Iris pigment epithelial cell (primary cell): ENCODE measurements around the gene BAHCC1.
A peak's percentile ranks its signal among the peaks of the same experiment; 100 is the strongest.

Source experiments
- DNase-seq: peaks from one replicate; pipeline ENCODE4 v3.0.0-alpha.2; 2011; ENCODE audit warnings: low read depth

Gene BAHCC1

DNA sequence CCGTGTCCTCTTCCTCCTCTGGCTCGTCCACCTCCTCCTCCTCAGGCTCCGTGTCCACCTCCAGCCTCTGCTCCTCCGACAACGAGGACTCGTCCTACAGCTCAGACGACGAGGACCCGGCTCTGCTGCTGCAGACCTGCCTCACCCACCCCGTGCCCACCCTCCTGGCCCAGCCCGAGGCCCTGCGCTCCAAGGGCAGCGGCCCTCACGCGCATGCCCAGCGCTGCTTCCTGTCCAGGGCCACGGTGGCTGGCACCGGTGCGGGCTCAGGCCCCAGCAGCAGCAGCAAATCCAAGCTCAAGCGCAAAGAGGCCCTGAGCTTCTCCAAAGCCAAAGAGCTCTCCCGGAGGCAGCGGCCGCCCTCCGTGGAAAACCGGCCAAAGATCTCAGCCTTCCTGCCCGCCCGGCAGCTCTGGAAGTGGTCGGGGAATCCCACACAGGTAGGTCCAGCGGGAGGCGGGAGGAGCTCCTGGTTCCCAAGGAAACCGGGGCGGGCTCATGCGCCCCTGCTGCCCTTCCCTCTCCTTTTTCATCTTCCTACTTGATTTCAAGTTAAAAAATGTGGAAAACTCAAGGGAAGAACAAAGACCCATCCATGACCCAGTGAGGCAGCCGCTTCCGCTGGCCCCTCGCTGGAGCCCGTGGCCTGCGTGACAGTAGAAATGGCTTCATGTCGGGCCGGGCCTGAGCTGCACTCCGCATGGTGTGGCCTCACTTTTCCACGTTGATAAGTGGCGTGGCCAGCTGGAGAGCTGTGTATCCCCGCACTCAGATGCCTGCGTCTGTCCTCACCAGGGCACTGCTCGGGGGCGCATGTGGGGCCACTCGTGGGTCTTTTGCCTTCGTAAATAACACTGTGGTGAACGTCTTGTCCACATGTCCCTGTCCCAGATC lies 66.6 kb downstream of the BAHCC1 start:
- no peak for DNase-seq

DNA sequence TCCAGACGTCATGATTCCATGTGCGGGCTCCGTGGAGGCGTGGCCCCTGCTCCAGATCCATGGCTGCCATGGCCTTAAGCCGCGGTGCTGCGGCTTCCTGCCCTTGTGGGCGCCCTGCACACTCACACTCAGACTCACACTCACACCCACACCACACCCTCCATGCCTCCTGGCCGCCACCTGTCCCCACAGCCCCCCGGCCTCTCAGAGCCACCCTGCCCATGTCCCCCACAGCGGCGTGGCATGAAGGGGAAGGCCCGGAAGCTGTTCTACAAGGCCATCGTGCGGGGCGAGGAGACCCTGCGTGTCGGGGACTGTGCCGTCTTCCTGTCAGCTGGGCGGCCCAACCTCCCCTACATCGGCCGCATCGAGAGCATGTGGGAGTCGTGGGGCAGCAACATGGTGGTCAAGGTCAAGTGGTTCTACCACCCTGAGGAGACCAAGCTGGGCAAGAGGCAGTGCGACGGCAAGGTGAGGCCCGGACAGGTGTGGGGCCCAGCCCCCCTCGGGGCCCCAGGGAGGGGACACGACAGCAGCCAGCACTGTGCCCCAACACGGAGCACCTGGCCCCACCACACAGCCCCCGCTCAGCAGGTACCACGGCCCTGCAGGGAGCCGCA lies 67.4 kb downstream of the BAHCC1 start:
- no peak for DNase-seq

DNA sequence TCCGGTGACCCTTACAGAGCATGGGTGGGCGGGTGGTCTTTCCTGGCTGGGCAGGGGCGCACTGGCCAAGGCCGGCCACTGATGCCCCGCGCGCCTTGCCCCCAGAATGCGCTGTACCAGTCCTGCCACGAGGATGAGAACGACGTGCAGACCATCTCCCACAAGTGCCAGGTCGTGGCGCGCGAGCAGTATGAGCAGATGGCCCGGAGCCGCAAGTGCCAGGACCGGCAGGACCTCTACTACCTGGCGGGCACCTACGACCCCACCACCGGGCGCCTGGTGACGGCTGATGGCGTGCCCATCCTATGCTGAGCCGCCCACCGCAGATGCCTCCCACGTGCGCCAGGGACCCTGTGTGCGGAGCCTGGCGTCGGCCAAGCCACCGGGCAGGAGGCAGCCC lies 68.2 kb downstream of the BAHCC1 start:
- no peak for DNase-seq

DNA sequence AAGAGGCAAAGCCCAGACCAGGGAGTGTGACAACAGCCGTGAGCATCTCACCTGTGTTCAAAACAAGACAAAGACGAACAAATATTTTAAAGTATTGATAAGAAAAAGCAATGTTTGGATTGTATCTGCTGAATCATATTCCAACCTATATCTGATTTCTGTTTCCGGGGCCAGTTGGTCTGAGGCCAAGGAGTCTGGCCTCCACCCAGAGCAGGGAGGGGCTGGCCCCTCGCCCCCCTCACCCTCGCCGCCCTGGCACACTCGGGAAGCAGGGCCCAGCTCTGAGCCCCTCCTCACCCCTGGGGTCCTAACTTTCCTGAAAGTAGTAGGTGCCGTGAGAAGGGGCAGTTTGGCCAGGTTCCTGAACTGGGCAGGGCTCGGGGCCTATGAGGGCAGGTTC lies 69.3 kb downstream of the BAHCC1 start:
- DNase-seq: no peak

DNA sequence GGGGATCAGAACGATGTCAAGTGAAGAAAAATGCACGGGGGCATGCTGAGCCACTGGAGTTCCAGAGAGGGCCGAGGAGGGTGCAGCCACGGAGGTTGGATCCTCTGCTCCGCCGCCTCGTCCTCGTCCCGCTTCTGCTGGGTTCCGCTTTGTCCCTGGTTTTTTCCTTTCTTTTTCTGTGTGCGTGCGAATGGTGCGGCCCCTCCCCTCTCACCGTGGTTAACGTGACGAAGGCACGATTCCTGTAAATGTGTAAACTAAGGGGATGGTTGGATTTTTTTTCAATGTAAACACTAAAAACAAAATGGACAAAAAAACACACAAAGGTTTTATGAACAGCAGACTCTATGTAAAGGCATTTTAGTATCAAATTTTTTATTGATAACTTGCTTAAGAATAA lies 70.7 kb downstream of the BAHCC1 start:
- DNase-seq: no peak

DNA sequence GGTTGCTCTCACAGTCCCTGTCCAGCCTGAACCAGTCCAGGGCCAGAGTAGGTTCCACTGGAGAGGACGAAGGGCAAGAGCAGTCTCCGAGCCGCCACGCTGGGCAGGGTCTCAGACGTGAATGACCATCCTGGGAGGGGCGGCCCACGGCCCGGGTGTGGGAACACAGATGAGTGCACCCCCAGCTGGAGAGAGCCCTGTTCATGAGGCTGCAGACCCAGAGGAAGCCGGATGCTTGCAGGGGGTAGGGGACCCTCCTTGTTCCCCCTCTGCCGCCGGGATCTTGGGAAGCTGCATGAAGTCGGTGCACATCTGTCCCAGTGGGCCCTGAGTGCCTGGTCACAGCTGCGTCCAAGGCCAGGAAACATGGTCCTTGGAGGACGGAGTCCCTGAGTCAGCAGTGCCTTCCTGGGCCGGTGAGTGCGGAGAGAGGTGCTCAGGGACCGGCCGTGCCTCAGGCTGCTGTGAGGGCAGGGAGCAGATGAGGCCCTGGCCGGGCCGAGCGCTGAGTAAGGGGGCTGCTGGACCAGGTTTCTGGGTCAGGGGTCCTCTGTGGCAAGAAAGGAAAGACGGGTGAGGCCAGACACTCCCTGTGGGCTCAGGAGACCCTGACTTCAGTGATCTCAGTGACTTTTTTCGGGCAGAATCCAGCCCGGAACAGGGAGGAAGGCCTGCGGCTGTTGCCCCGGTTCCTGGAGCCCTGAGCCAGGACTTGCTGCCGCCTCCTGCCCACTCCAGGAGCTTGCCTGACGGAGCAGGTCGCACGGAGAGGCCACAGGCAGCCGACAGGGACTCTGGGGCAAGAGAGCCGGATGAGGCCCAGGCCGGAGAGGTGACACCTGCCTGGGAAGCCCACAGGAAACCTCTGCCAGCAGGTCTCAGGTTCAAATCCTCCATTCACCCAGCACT lies 71.6 kb downstream of the BAHCC1 start:
- DNase-seq: no peak

DNA sequence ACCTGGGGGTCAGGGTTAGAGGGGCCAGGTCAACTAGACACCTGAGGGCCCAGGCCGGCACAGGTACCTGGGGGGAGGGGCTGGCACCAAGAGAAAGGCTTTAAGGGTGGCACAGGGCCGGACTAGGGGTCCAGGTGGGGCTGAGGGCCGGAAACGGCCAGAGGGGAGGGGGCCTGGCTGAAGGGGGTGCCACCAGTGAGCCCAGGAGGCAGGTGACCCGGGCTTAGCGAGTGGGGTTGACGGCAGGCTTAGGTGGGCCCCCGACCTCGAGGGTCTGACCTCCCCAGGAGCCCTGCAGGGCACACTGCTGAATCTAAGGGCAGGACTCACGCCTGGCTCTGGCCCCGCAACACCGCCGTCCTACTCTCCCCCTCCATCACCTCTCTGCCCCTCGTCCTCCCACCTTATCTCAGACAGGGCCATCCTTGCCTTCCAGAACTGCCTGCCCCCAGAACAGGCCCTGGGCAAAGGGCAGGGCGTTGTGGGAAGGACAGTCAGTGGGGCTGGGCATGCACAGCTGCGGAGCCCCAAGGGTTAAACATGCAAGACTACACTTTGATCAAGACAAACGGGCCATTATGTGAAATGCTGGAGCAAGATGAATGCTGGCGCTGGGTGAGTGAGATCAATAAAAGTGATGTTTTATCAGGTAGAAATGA lies 73.0 kb downstream of the BAHCC1 start:
- no peak for DNase-seq

DNA sequence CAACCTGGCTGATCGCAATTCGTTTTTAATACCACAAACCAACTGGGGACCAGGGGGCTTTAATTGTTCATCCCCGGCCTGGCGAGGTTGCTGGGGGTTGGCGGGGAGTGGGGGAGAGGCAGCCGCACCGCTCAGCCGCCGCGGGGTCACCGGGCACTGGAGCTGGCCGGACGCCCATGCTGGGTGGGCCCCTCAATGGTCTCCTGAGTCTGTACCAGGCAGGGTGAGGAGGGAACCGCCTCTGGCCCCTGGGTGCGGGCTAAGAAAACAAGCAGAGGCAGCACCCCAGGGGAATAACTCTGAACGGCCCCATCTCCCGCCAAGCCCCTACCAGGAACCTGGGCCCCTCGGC lies 73.5 kb downstream of the BAHCC1 start:
- no peak for DNase-seq

DNA sequence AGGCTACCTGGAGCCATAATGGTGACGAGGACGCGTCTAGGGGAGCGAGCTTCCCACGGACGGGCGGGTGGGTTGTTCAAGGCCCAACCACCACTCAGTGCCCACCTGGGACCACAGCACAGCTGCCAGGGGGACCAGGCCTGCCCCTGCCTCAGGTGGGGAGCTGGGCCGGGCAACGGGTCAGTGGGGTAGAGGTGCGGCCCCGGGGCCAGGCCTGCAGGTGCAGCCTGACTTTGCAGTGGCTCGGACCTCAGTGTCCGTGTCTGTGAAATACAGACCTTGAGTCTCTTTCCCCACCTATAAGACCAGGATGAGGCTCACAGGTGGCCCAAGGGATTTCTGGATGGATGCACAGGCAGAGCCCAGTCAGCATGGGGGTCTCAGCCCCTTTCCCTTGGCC lies 74.0 kb downstream of the BAHCC1 start:
- DNase-seq: no peak

DNA sequence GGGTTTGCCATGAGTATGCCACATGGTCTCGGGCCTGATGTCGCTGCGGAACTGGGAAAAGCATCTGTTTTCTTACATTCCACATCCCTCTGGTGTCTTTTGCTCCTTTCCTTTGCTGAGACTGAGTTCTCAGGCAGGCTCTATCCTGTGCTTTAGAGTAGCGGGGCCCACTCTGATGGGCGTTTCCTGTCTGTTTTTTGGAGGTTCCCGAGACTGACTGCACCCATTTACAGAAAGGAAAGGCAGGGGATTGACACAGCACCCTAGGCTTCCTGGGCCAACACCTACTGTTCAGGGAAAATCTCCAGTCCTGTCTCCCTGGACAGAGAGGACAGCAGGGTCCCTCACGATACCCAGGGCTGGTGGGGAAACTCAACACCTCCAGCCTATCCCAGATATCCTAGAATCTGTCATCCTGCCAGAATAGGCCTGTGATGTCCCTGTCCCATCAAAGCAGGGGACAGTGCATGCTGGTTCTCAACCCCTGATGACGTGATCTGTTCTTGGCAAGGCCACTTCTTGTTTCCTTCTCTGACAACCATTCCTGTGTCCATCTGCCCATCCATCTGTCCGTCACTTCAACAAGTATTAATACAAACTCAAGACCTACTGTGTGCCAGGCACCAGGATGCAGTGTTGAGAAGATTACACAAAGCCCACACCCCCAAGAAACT lies 75.2 kb downstream of the BAHCC1 start:
- no peak for DNase-seq

DNA sequence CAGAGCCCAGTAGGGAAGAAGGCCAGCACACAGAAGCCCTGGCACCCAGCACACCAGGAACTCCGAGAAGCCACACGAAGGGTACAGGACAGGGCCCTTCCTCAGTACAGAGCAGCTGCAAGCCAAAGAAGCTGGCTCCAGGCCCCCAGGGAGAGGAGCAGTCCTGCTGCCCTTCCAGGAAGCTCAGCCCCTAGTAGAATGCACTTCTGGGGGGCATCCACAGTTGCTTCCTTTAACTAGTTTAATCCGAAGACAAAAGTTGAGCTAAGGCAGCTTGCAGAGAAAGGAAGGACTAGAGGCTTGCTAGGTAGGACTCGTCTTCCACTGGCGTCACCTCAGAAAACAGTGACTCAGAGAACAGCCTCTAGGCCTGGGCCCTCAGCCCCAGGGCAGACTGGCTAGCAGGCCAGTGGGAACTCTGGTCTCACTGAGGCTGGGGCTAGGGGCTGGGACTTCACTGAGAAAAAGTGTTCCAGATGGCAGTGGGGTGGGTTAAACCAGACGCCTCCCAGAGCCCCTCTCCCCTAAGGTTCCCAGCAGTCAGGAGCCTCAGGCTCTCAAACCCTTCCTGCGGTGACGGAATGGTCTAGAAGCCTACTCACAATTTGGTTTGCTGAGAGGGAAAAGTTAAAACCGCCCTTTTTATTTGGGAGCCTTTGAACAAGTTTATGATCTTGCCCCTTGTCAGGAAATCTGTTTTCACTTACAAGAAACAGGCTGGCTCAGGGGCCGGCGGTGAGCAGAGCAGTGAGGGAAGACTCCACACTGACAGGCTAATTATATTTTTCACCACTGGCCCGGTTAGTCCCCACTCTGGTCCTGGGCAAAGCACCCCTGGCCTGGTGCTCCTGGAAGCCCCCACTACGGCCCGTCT lies 75.9 kb downstream of the BAHCC1 start:
- peak; percentile 47 for DNase-seq

DNA sequence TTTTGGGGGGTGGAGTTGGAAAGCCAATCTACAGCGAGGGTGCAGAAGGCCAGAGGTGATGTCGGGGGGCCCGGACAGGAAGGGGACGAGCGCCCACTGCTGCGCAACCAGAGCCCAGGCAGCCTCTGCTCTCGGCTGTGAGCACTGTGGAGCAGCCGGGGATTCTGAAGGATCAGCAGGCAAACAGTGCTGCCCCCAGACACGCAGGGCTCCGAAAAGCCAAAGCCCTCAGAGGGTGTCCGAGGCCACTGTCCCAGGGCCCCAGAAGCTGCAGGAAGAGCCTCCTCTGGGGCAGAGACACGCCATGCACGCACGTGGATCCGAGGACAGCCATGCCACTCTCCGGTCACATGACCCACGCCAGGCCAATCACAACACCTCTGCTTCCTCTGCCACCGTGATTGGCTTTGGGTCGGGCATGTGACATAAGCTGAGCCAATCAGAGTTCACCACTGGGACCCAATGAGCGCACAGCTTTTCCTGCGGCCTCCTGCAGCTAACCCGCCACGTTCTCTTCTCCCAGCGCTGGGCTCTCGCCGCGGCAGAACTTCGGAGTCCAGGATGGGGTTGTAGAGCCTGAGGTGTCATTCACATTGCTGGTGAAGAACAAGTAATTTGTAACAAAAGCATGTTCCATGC lies 76.7 kb downstream of the BAHCC1 start:
- DNase-seq: peak; percentile 95

DNA sequence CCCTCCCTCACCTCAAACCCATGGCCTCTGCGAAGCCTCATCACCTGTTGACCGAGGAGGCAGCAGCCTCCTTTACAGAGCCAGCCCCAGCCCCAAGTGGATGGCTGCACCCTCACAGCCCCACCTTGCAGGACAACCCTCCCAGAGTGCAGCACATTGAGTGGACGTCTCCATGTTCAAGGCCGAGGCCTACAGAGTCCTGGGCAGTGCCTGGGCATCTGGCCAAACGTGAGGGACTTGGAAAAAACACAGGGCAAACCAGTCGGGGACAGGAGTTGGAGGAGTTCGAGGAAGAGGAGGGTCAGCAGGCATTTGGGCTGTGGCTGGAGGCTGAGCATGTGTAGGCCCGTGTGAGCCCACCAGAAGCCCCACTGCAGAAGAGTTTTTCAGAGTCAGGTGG lies 77.8 kb downstream of the BAHCC1 start:
- DNase-seq: no peak

DNA sequence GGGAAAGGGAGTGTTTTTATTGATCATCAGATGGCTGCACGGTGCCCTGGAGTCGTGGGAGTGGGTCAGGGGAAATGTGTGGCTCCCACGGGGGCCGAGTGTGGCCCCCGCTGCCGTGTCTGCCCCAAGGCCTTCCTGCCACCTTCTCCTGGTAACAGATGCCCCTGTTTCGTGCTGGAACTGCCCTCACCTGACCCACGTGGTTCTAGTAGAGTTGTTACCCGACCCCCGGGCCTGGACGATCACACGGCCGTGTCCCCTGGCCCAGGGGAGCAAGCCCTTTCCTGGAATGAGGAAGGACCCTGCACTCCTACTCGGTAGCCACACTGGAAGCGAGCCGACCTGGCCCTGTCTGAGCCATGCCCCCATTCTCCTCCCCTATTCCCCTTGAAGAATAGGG lies 79.7 kb downstream of the BAHCC1 start:
- no peak for DNase-seq

DNA sequence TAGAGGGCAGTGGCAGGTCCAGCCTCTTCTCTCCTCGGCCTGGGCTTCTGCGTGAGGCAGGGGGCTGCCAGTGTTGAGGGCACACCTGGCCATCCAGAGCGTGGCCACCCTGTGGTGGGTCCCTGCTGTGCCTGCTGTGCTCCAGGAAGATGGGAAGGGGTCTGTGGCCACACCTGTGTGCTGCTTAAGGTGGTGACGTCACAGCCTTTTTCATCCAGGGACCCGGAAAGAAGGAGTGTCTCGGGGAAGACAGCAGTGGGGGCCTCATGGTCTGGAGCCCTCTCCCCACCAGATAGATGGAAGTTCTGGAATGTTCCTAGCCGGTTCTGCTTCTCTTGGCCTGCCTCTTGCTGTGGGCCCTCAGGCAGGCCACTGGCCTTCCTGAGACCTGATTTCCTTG lies 80.8 kb downstream of the BAHCC1 start:
- no peak for DNase-seq

DNA sequence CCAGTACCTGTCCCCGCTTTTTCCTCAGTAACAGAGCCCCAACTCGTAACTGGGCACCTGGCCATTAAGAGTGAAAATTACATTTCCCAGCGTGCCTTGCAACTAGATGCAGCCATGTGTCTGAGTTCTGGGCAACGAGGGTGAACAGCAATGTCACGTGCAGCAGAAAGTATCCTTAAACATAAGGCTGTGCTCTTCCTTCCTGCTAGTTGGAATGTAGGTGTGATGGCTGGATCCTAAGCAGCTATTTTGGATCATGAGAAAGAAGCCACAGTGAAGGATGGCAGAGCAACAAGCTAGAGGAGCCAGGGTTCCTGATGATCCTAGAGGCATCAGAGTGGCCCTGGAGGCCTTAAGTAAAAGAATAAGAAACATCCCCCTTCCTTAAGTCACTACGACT lies 81.4 kb downstream of the BAHCC1 start:
- no peak for DNase-seq

DNA sequence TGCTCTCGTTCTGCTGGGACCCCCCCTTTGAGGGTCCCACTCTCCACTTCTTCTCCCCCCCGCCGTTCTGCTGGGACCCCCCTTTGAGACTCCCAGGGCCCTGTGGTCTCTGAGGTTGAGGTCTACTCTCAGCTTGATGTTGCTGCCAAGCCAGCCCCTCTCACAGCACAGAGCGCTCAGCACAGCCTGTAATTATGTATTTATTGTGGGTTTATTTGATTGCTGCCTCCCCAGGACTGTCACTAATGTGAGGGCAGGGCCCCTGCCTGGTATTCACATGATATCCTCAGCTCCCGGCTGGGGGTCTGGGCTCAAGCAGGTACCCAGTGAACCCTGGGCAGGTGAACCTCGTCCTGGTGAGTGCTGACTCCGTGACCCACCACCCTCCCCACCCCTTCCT lies 81.9 kb downstream of the BAHCC1 start:
- DNase-seq: no peak

DNA sequence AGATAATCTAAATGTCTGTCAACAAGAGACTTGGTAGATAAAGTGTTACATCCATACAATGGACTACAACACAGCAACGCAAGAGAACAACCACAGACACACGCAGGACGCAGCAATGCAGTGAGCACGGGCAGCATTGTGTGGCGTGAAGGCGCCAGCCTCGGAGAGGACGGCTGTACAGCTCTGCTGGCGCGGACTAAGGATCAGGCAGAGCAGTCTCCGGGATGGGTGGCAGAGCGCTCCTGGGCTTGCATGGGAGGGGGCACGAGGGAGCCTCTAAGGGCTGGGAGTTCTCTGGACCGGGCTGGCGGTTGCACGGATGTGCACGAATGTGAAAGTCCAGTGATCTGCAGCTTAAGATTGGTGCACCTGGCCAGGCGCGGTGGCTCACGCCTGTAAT lies 82.9 kb downstream of the BAHCC1 start:
- no peak for DNase-seq

DNA sequence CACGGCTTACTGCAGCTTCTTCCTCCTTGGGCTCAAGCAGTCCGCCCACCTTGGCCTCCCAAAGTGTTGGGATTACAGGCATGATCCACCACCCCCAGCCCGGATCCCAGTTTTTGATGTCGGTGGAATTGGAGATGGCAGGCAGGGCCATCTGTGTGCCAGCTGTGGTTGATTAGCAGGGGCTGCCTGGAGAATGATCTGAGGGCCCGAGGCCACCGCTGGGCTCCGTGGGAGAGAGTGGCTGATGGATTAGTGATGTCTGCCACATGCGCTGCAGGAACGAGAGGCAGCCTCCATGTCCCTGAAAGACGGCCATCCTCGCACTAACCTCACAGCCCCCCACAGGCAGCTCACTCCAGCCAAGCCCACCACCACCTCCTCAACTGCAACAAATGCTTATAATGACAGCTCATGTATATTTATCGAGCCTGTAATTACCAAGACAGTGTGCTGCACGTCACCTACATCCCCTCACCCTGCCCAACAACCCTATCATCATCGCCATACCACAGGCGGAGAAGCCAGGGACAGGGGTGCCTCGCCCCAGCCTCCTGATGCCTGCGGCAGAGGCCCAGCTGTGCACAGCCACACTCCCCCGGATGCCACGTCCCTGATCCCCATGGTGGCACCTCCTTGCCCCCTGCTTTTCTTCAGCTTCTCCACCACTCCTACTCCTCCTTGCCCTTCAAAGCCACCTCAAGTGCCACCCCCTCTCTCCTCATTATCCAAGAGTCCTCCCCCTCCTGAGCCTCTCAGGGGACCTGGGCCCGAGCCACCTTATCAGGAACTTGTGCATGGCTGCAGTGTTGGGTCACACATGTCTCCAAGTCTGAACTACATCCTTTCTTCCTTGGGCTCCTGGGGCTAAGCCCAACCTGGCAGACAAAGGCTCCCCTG lies 84.2 kb downstream of the BAHCC1 start:
- no peak for DNase-seq
